HUES6 (cell line): Measurements from ENCODE around the gene SHROOM2.

Source experiments
- H3K27ac ChIP-seq: 2 replicates; pipeline ENCODE4 v1.7.0; 2013; ENCODE audit warnings: low read depth, mild to moderate bottlenecking, low read length, inconsistent platforms
- H3K27me3 ChIP-seq: 2 replicates; pipeline ENCODE4 v1.6.1; 2013; ENCODE audit warnings: low read length; ENCODE audit not compliant: control insufficient read depth, insufficient read depth
- H3K36me3 ChIP-seq: 2 replicates; pipeline ENCODE4 v1.6.1; 2013; ENCODE audit warnings: low read length; ENCODE audit not compliant: control insufficient read depth, insufficient read depth
- H3K4me1 ChIP-seq: 2 replicates; pipeline ENCODE4 v1.6.1; 2013; ENCODE audit warnings: low read length; ENCODE audit not compliant: control insufficient read depth, insufficient read depth
- H3K4me3 ChIP-seq: 2 replicates; pipeline ENCODE4 v1.5.1; 2013; ENCODE audit warnings: low read depth, low read length
- H3K9ac ChIP-seq: one replicate; pipeline ENCODE4 v1.6.1; 2013; ENCODE audit warnings: mild to moderate bottlenecking, low read length
- H3K9me3 ChIP-seq: 2 replicates; pipeline ENCODE4 v1.6.1; 2013; ENCODE audit warnings: low read depth, low read length; ENCODE audit not compliant: control insufficient read depth, insufficient read depth

Gene SHROOM2

GRCh38 chrX:9983441-9983840 lies 197.2 kb downstream of the SHROOM2 start:
- Histone ChIP-seq H3K36me3 (no peaks in the 10 kb centered on the region), H3K27ac (no peak overlapping the region), H3K4me3 (no peak overlapping the region), H3K9ac (no peak overlapping the region), H3K4me1 (peaks cover 14% of the 10 kb centered on the region), H3K9me3 (peaks cover 8% of the 10 kb centered on the region), H3K27me3 (no peaks in the 10 kb centered on the region)

GRCh38 chrX:9983846-9984245 lies 197.6 kb downstream of the SHROOM2 start:
- peaks cover 8% of the 10 kb centered on the region for H3K9me3 ChIP-seq
- H3K27ac ChIP-seq: no peak overlapping the region
- no peak overlapping the region for H3K4me3 ChIP-seq
- peaks cover 12% of the 10 kb centered on the region for H3K4me1 ChIP-seq
- H3K36me3 ChIP-seq: no peaks in the 10 kb centered on the region
- no peaks in the 10 kb centered on the region for H3K27me3 ChIP-seq
- H3K9ac ChIP-seq: no peak overlapping the region

- Histone ChIP-seq H3K27me3 (no peaks in the 10 kb centered on the region), H3K4me3 (no peak overlapping the region), H3K36me3 (no peaks in the 10 kb centered on the region), H3K4me1 (no peaks in the 10 kb centered on the region), H3K9ac (no peak overlapping the region), H3K9me3 (peaks cover 22% of the 10 kb centered on the region), H3K27ac (no peak overlapping the region)
These were observed 202.5 kb downstream of the SHROOM2 start for GRCh38 chrX:9988762-9989161.

- Histone ChIP-seq H3K9ac (no peak overlapping the region), H3K27ac (no peak overlapping the region), H3K4me1 (no peaks in the 10 kb centered on the region), H3K36me3 (no peaks in the 10 kb centered on the region), H3K4me3 (no peak overlapping the region), H3K9me3 (peaks cover 34% of the 10 kb centered on the region), H3K27me3 (no peaks in the 10 kb centered on the region)
These were observed 205.8 kb downstream of the SHROOM2 start for GRCh38 chrX:9992061-9992460.

GRCh38 chrX:9992724-9993123 lies 206.5 kb downstream of the SHROOM2 start:
- Histone ChIP-seq H3K36me3 (no peaks in the 10 kb centered on the region), H3K27ac (no peak overlapping the region), H3K4me3 (no peak overlapping the region), H3K4me1 (no peaks in the 10 kb centered on the region), H3K9me3 (peaks cover 40% of the 10 kb centered on the region), H3K27me3 (no peaks in the 10 kb centered on the region), H3K9ac (no peak overlapping the region)

GRCh38 chrX:9995855-9996339 lies 209.7 kb downstream of the SHROOM2 start:
- no peak overlapping the region for H3K4me3 ChIP-seq
- no peaks in the 10 kb centered on the region for H3K36me3 ChIP-seq
- no peaks in the 10 kb centered on the region for H3K4me1 ChIP-seq
- no peak overlapping the region for H3K9ac ChIP-seq
- H3K9me3 ChIP-seq: peaks cover 52% of the 10 kb centered on the region
- H3K27me3 ChIP-seq: no peaks in the 10 kb centered on the region
- H3K27ac ChIP-seq: no peak overlapping the region

- Histone ChIP-seq H3K9me3 (peaks cover 44% of the 10 kb centered on the region), H3K36me3 (no peaks in the 10 kb centered on the region), H3K4me3 (no peak overlapping the region), H3K27me3 (no peaks in the 10 kb centered on the region), H3K27ac (no peak overlapping the region), H3K9ac (no peak overlapping the region), H3K4me1 (no peaks in the 10 kb centered on the region)
These were observed 210.8 kb downstream of the SHROOM2 start for GRCh38 chrX:9997041-9997440.

- Histone ChIP-seq H3K9me3 (peaks cover 40% of the 10 kb centered on the region), H3K4me1 (no peaks in the 10 kb centered on the region), H3K4me3 (no peak overlapping the region), H3K36me3 (no peaks in the 10 kb centered on the region), H3K9ac (no peak overlapping the region), H3K27ac (no peak overlapping the region), H3K27me3 (no peaks in the 10 kb centered on the region)
These were observed 211.3 kb downstream of the SHROOM2 start for GRCh38 chrX:9997524-9997923.
